GM12878 (cell line): ENCODE measurements around the gene FGD5.

ENCODE experiments used
- ATF7 ChIP-seq: fragments of 450-650 bp; IDR thresholded peaks from 2 replicates; pipeline ENCODE4 v1.6.1; 2016; ENCODE audit warnings: low read depth, mild to moderate bottlenecking
- EZH2 ChIP-seq: IDR thresholded peaks from 2 replicates; pipeline ENCODE4 v1.6.1; 2012; ENCODE audit warnings: low read depth, mild to moderate bottlenecking, control low read depth, inconsistent platforms, low read length, borderline replicate concordance; ENCODE audit not compliant: control insufficient read depth
- HDAC6 ChIP-seq: fragments of 200-600 bp; sonication (generic); IDR thresholded peaks from one replicate; pipeline ENCODE4 v1.8.0; 2017; ENCODE audit warnings: antibody characterized with exemption; ENCODE audit not compliant: unreplicated experiment
- HDGF ChIP-seq: fragments of 450-650 bp; IDR thresholded peaks from 2 replicates; pipeline ENCODE4 v1.6.1; 2016; ENCODE audit warnings: antibody characterized with exemption
- POLR2A ChIP-seq: IDR thresholded peaks from 2 replicates; pipeline ENCODE4 v1.6.1; 2011; ENCODE audit warnings: low read depth, mild to moderate bottlenecking, low read length
- TCF12 ChIP-seq: IDR thresholded peaks from 2 replicates; pipeline ENCODE4 v1.6.1; 2011; ENCODE audit warnings: low read depth, mild to moderate bottlenecking, low read length
- ZNF274 ChIP-seq: IDR thresholded peaks from one replicate; pipeline ENCODE4 v1.8.0; 2011; ENCODE audit not compliant: insufficient read length, insufficient read depth
- TF ChIP-seq, protein P1 (sequence below), 3 experiments: IDR thresholded peaks in 2 of 3; conservative IDR thresholded peaks in 1 of 3; 2 replicates each; pipeline ENCODE4 v1.5.1; 2011; ENCODE audit warnings: low read depth in 3 of 3, low read length in 3 of 3, mild to moderate bottlenecking in 3 of 3, control low read depth in 2 of 3, moderate library complexity in 2 of 3, inconsistent platforms in 1 of 3, mixed read lengths in 1 of 3; ENCODE audit not compliant: control insufficient read depth in 2 of 3, insufficient read depth in 1 of 3; ENCODE audit errors: extremely low read depth in 1 of 3

DNA sequence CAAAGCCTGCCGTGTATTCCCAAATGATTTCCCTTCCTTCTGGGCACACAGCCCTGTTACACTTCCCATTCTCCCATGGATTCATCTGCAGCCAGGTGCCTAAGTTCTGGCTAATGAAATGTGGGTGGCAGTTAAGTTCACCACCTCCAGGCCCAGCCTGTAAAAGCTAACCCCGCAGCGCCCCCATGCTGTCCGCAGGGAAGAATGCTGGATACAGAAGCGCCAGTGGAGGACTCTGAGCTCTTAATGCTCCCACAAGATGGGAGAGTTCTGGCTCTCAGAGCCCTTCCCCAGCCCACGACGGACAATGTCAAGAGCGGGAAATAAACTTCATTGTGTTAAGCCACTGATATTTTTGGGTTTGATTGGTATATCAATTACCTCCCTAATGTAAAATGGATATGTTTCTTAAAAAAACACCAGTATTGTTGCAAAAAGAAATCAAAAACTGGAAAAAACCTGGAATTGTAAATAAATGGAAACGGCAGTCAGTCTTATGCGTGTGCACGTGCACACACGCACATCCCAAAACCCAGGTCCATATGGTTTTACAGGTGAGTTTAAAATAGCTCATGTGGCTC lies 37.7 kb upstream of the FGD5 start:
- TF ChIP-seq HDGF (no peak), TCF12 (no peak), HDAC6 (no peak), POLR2A (no peak), EZH2 (no peak), ATF7 (no peak), ZNF274 (no peak)
- TF ChIP-seq, protein P1, sequence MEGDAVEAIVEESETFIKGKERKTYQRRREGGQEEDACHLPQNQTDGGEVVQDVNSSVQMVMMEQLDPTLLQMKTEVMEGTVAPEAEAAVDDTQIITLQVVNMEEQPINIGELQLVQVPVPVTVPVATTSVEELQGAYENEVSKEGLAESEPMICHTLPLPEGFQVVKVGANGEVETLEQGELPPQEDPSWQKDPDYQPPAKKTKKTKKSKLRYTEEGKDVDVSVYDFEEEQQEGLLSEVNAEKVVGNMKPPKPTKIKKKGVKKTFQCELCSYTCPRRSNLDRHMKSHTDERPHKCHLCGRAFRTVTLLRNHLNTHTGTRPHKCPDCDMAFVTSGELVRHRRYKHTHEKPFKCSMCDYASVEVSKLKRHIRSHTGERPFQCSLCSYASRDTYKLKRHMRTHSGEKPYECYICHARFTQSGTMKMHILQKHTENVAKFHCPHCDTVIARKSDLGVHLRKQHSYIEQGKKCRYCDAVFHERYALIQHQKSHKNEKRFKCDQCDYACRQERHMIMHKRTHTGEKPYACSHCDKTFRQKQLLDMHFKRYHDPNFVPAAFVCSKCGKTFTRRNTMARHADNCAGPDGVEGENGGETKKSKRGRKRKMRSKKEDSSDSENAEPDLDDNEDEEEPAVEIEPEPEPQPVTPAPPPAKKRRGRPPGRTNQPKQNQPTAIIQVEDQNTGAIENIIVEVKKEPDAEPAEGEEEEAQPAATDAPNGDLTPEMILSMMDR (IDR thresholded peaks at IDR 0.05 in 2 of 3, conservative IDR thresholded peaks at IDR 0.05 in 1 of 3; ENCODE audit: control insufficient read depth in 2 of 3, extremely low read depth in 1 of 3, insufficient read depth in 1 of 3, low read depth in 3 of 3, low read length in 3 of 3), result peak; percentile 80 to 93 (median 87)
